Germinal center (tissue), 1 donor: ENCODE data around the gene HOTAIR.

Source experiments
- DNase-seq: peaks from one replicate; pipeline ENCODE4 v3.0.0; 2012; ENCODE audit warnings: mixed read lengths, low spot score

Gene HOTAIR

GRCh38 chr12:53975064-53975471 lies 314 bp upstream of the HOTAIR start:
- DNase-seq: no peak

GRCh38 chr12:53973236-53974042 lies 1.3 kb downstream of the HOTAIR start:
- no peak for DNase-seq

- no peak for DNase-seq
Measured at GRCh38 chr12:53972722-53973235, 2.0 kb downstream of the HOTAIR start, which contains the start of gene HOXC11. Gene HOXC11 (plus strand): TSS chr12:53973126. CDS start chr12:53973242, 116 bp downstream.

- DNase-seq: no peak
Measured at GRCh38 chr12:53972152-53972702, 2.5 kb downstream of the HOTAIR start.

GRCh38 chr12:53971686-53972085 lies 3.1 kb downstream of the HOTAIR start:
- no peak for DNase-seq

- DNase-seq: no peak
Measured at GRCh38 chr12:53971129-53971528, 3.6 kb downstream of the HOTAIR start.

GRCh38 chr12:53970451-53970850 lies 4.3 kb downstream of the HOTAIR start:
- DNase-seq: no peak

- DNase-seq: no peak
Measured at GRCh38 chr12:53969588-53970259, 5.0 kb downstream of the HOTAIR start.

GRCh38 chr12:53968214-53969127 lies 6.3 kb downstream of the HOTAIR start:
- DNase-seq: no peak

GRCh38 chr12:53967421-53967925 lies 7.3 kb downstream of the HOTAIR start:
- no peak for DNase-seq

GRCh38 chr12:53966385-53967133 lies 8.2 kb downstream of the HOTAIR start:
- DNase-seq: no peak

- no peak for DNase-seq
Measured at GRCh38 chr12:53966085-53966384, 8.7 kb downstream of the HOTAIR start.

GRCh38 chr12:53965281-53966084 lies 9.3 kb downstream of the HOTAIR start:
- no peak for DNase-seq

GRCh38 chr12:53964315-53964713 lies 10.4 kb downstream of the HOTAIR start:
- DNase-seq: no peak

- DNase-seq: no peak
Measured at GRCh38 chr12:53963434-53964314, 11.1 kb downstream of the HOTAIR start.

GRCh38 chr12:53963005-53963404 lies 11.7 kb downstream of the HOTAIR start:
- DNase-seq: no peak

- DNase-seq: no peak
Measured at GRCh38 chr12:53961025-53961761, 13.6 kb downstream of the HOTAIR start.
